ENCODE results near the gene EVC2.

GRCh38 chr4:5544762-5545161, 163.6 kb downstream of the EVC2 start:
- TF ChIP-seq POLR2A (IDR thresholded peaks at IDR 0.05) (no peak), CTCF (IDR thresholded peaks at IDR 0.05) (no peak), POLR2AphosphoS5 (IDR thresholded peaks at IDR 0.05) (no peak), EP300 (IDR thresholded peaks at IDR 0.05; ENCODE audit: low read depth) (no peak)
